ENCODE results near the gene PAQR7. TPM values are rescaled to one million over a fixed set of nuclear protein-coding genes. Genes with fewer than 3 reads are reported as not detected.
A peak's percentile ranks its signal among the peaks of the same experiment; 100 is the strongest.

PAQR7 gene
- polyA plus RNA-seq (2013, experiment 1 of 4): 9.5 TPM
- 9.3 TPM for polyA plus RNA-seq (2013, experiment 2 of 4)
- 6.2 TPM for polyA plus RNA-seq (2013, experiment 3 of 4)
- 6.9 TPM for polyA plus RNA-seq (2013, experiment 4 of 4)

- H3K27ac ChIP-seq (ENCODE audit: insufficient read depth, low read depth, low read length, poor library complexity, severe bottlenecking): no peak within 1 kb of the TSS
- no peaks in the 10 kb centered on the region for H3K36me3 ChIP-seq (ENCODE audit: control insufficient read depth, insufficient read depth, low read length)
- no peaks in the 10 kb centered on the region for H3K9me3 ChIP-seq (ENCODE audit: control insufficient read depth, low read length)
- 0% methylated on average over 75 of the region's 75 CpGs for WGBS, 2 experiments
- H3K4me1 ChIP-seq (ENCODE audit: control insufficient read depth, insufficient read depth, low read length): peaks cover 22% of the 10 kb centered on the region
- H3K4me3 ChIP-seq (ENCODE audit: insufficient read depth, low read depth, low read length): peak within 1 kb of the TSS; percentile 61
- peaks cover 29% of the 10 kb centered on the region for H3K27me3 ChIP-seq (ENCODE audit: control insufficient read depth, insufficient read depth, low read length, poor library complexity, severe bottlenecking)
Measured at GRCh38 chr1:25875154-25875855, at the start of gene PAQR7. TSS of gene PAQR7 (minus strand) at chr1:25875708. CDS start at chr1:25863839, 11,869 bp downstream.

- Histone ChIP-seq H3K4me1 (ENCODE audit: control insufficient read depth, insufficient read depth, low read length) (peaks cover 36% of the 10 kb centered on the region), H3K27me3 (ENCODE audit: control insufficient read depth, insufficient read depth, low read length, poor library complexity, severe bottlenecking) (peaks cover 28% of the 10 kb centered on the region), H3K27ac (ENCODE audit: insufficient read depth, low read depth, low read length, poor library complexity, severe bottlenecking) (no peak overlapping the region), H3K9me3 (ENCODE audit: control insufficient read depth, low read length) (no peaks in the 10 kb centered on the region), H3K36me3 (ENCODE audit: control insufficient read depth, insufficient read depth, low read length) (no peaks in the 10 kb centered on the region), H3K4me3 (ENCODE audit: insufficient read depth, low read depth, low read length) (no peak overlapping the region)
- WGBS, 2 experiments: 100% methylated on average over 1 to 2 of the region's 2 CpGs
Measured at GRCh38 chr1:25924454-25924853, 48.9 kb upstream of the PAQR7 start.

- Histone ChIP-seq H3K27me3 (ENCODE audit: control insufficient read depth, insufficient read depth, low read length, poor library complexity, severe bottlenecking) (peaks cover 28% of the 10 kb centered on the region), H3K27ac (ENCODE audit: insufficient read depth, low read depth, low read length, poor library complexity, severe bottlenecking) (no peak overlapping the region), H3K36me3 (ENCODE audit: control insufficient read depth, insufficient read depth, low read length) (no peaks in the 10 kb centered on the region), H3K9me3 (ENCODE audit: control insufficient read depth, low read length) (no peaks in the 10 kb centered on the region), H3K4me3 (ENCODE audit: insufficient read depth, low read depth, low read length) (peak overlapping the region; percentile 48), H3K4me1 (ENCODE audit: control insufficient read depth, insufficient read depth, low read length) (peaks cover 28% of the 10 kb centered on the region)
- 1% methylated on average over 32 of the region's 32 CpGs for WGBS, 2 experiments
Measured at GRCh38 chr1:25922971-25923552, 47.6 kb upstream of the PAQR7 start.

- Histone ChIP-seq H3K27me3 (ENCODE audit: control insufficient read depth, insufficient read depth, low read length, poor library complexity, severe bottlenecking) (peaks cover 28% of the 10 kb centered on the region), H3K4me1 (ENCODE audit: control insufficient read depth, insufficient read depth, low read length) (peaks cover 21% of the 10 kb centered on the region), H3K9me3 (ENCODE audit: control insufficient read depth, low read length) (no peaks in the 10 kb centered on the region), H3K36me3 (ENCODE audit: control insufficient read depth, insufficient read depth, low read length) (no peaks in the 10 kb centered on the region), H3K27ac (ENCODE audit: insufficient read depth, low read depth, low read length, poor library complexity, severe bottlenecking) (no peak overlapping the region), H3K4me3 (ENCODE audit: insufficient read depth, low read depth, low read length) (peak overlapping the region; percentile 48)
- WGBS, 2 experiments: 9% methylated on average over 49 of the region's 49 CpGs
Measured at GRCh38 chr1:25922056-25922970, 46.8 kb upstream of the PAQR7 start.

GRCh38 chr1:25918615-25919014 is 43.1 kb upstream of the PAQR7 start:
- Histone ChIP-seq H3K9me3 (ENCODE audit: control insufficient read depth, low read length) (no peaks in the 10 kb centered on the region), H3K36me3 (ENCODE audit: control insufficient read depth, insufficient read depth, low read length) (no peaks in the 10 kb centered on the region), H3K4me1 (ENCODE audit: control insufficient read depth, insufficient read depth, low read length) (peaks cover 8% of the 10 kb centered on the region), H3K27me3 (ENCODE audit: control insufficient read depth, insufficient read depth, low read length, poor library complexity, severe bottlenecking) (peaks cover 19% of the 10 kb centered on the region), H3K4me3 (ENCODE audit: insufficient read depth, low read depth, low read length) (no peak overlapping the region), H3K27ac (ENCODE audit: insufficient read depth, low read depth, low read length, poor library complexity, severe bottlenecking) (no peak overlapping the region)
- 84 to 87% methylated on average over 11 of the region's 11 CpGs for WGBS, 2 experiments

GRCh38 chr1:25917996-25918395 is 42.5 kb upstream of the PAQR7 start:
- H3K4me3 ChIP-seq (ENCODE audit: insufficient read depth, low read depth, low read length): no peak overlapping the region
- no peaks in the 10 kb centered on the region for H3K36me3 ChIP-seq (ENCODE audit: control insufficient read depth, insufficient read depth, low read length)
- 64 to 68% methylated on average over 5 of the region's 5 CpGs for WGBS, 2 experiments
- no peak overlapping the region for H3K27ac ChIP-seq (ENCODE audit: insufficient read depth, low read depth, low read length, poor library complexity, severe bottlenecking)
- H3K4me1 ChIP-seq (ENCODE audit: control insufficient read depth, insufficient read depth, low read length): peaks cover 3% of the 10 kb centered on the region
- peaks cover 13% of the 10 kb centered on the region for H3K27me3 ChIP-seq (ENCODE audit: control insufficient read depth, insufficient read depth, low read length, poor library complexity, severe bottlenecking)
- H3K9me3 ChIP-seq (ENCODE audit: control insufficient read depth, low read length): no peaks in the 10 kb centered on the region

- Histone ChIP-seq H3K9me3 (ENCODE audit: control insufficient read depth, low read length) (no peaks in the 10 kb centered on the region), H3K36me3 (ENCODE audit: control insufficient read depth, insufficient read depth, low read length) (no peaks in the 10 kb centered on the region), H3K27ac (ENCODE audit: insufficient read depth, low read depth, low read length, poor library complexity, severe bottlenecking) (no peak overlapping the region), H3K27me3 (ENCODE audit: control insufficient read depth, insufficient read depth, low read length, poor library complexity, severe bottlenecking) (no peaks in the 10 kb centered on the region), H3K4me1 (ENCODE audit: control insufficient read depth, insufficient read depth, low read length) (no peaks in the 10 kb centered on the region), H3K4me3 (ENCODE audit: insufficient read depth, low read depth, low read length) (no peak overlapping the region)
- WGBS, 2 experiments: 83 to 100% methylated on average over 2 of the region's 2 CpGs
Measured at GRCh38 chr1:25916460-25916859, 41.0 kb upstream of the PAQR7 start.

GRCh38 chr1:25914074-25914995 is 38.8 kb upstream of the PAQR7 start:
- no peaks in the 10 kb centered on the region for H3K27me3 ChIP-seq (ENCODE audit: control insufficient read depth, insufficient read depth, low read length, poor library complexity, severe bottlenecking)
- no peaks in the 10 kb centered on the region for H3K9me3 ChIP-seq (ENCODE audit: control insufficient read depth, low read length)
- no peak overlapping the region for H3K27ac ChIP-seq (ENCODE audit: insufficient read depth, low read depth, low read length, poor library complexity, severe bottlenecking)
- WGBS, 2 experiments: 83 to 91% methylated on average over 2 to 3 of the region's 3 CpGs
- no peaks in the 10 kb centered on the region for H3K4me1 ChIP-seq (ENCODE audit: control insufficient read depth, insufficient read depth, low read length)
- H3K36me3 ChIP-seq (ENCODE audit: control insufficient read depth, insufficient read depth, low read length): no peaks in the 10 kb centered on the region
- H3K4me3 ChIP-seq (ENCODE audit: insufficient read depth, low read depth, low read length): no peak overlapping the region

GRCh38 chr1:25913206-25913605 is 37.7 kb upstream of the PAQR7 start:
- Histone ChIP-seq H3K27ac (ENCODE audit: insufficient read depth, low read depth, low read length, poor library complexity, severe bottlenecking) (no peak overlapping the region), H3K36me3 (ENCODE audit: control insufficient read depth, insufficient read depth, low read length) (no peaks in the 10 kb centered on the region), H3K9me3 (ENCODE audit: control insufficient read depth, low read length) (no peaks in the 10 kb centered on the region), H3K27me3 (ENCODE audit: control insufficient read depth, insufficient read depth, low read length, poor library complexity, severe bottlenecking) (no peaks in the 10 kb centered on the region), H3K4me3 (ENCODE audit: insufficient read depth, low read depth, low read length) (no peak overlapping the region), H3K4me1 (ENCODE audit: control insufficient read depth, insufficient read depth, low read length) (no peaks in the 10 kb centered on the region)

Data from ectodermal cell (in vitro differentiated cells).